ENCODE measurements around the gene SERP2. TPM values are rescaled to one million over a fixed set of nuclear protein-coding genes. Genes with fewer than 3 reads are reported as not detected.

SERP2 gene
- total and polyA plus RNA-seq, 2 donors (not counting 3 experiments of a cell fraction or from before 2014, with no cell fraction given), result 0.30 TPM; not detected in 1

DNA sequence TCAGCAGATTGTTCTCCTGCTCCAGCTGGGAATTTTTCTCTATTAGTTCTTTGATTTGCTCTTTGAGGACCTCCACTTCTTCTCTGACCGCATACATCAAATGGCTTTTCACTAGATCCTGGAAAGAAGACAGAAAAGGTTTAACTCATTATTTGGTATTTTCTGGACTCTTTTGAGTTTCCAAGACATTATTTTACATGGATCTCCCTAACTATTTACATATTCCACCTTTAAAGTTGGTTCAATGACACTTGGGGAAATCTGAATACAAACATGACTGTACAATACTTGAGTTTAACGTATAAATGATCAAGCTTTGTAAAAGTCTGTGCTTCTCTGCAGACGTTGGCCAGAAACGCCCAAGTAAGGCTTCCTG lies 61.1 kb downstream of the SERP2 start:
- H3K9ac ChIP-seq (replicated peaks; ENCODE audit: extremely low read depth, insufficient read depth, low read length), result peak overlapping the region; percentile 59
- H3K4me1 ChIP-seq (ENCODE audit: control insufficient read depth, extremely low read depth, insufficient read depth, low read length), result peaks cover 16% of the 10 kb centered on the region
- FAIRE-seq (no peak), DNase-seq (ENCODE audit: low read depth, low spot score) (no peak)
- peak overlapping the region; percentile 33 for H3K27ac ChIP-seq (ENCODE audit: insufficient read depth, low read depth, low read length)
- H3K79me2 ChIP-seq (ENCODE audit: control insufficient read depth, insufficient read depth, low read length), result peaks cover 13% of the 10 kb centered on the region
- no TSS peak for BruUV-seq (replicated peaks)
- CTCF ChIA-PET, result interaction anchor here (0.9 to 7.2 kb wide), 15 partner anchors 8 to 529 kb away, joined by 3 to 121 read pairs (median 4); no protein-coding TSS in a partner anchor
- H3K4me3 ChIP-seq (replicated peaks in 1 of 3; ENCODE audit: insufficient read depth in 1 of 3, low read depth in 1 of 3, low read length in 3 of 3), result peak overlapping the region in 2 of 3 experiments; percentile 43 to 67
- POLR2A ChIA-PET, result interaction anchor here (0.7 to 3.0 kb wide), 6 partner anchors 14 to 305 kb away, joined by 3 to 35 read pairs (median 3); no protein-coding TSS in a partner anchor
- intact Hi-C loops (cut with micrococcal nuclease) (loop anchor here (1.0 kb wide), 4 partner anchors 70 to 292 kb away; no protein-coding TSS in a partner anchor), dilution Hi-C loops (cut with MboI; ENCODE audit: extremely low pct_ligation_motif_present, low sequenced_read_pairs) (no loop called here)
- no peaks in the 10 kb centered on the region for H3K27me3 ChIP-seq (ENCODE audit: control insufficient read depth in 2 of 2, insufficient read depth in 2 of 2, low read length in 2 of 2)
- peaks cover 2% of the 10 kb centered on the region for H4K20me1 ChIP-seq (replicated peaks; ENCODE audit: control insufficient read depth, extremely low read depth, insufficient read depth, low read length)
- no peaks in the 10 kb centered on the region for H3K9me1 ChIP-seq (replicated peaks; ENCODE audit: control insufficient read depth, extremely low read depth, insufficient read depth, low read length)
- TF ChIP-seq, protein P1, sequence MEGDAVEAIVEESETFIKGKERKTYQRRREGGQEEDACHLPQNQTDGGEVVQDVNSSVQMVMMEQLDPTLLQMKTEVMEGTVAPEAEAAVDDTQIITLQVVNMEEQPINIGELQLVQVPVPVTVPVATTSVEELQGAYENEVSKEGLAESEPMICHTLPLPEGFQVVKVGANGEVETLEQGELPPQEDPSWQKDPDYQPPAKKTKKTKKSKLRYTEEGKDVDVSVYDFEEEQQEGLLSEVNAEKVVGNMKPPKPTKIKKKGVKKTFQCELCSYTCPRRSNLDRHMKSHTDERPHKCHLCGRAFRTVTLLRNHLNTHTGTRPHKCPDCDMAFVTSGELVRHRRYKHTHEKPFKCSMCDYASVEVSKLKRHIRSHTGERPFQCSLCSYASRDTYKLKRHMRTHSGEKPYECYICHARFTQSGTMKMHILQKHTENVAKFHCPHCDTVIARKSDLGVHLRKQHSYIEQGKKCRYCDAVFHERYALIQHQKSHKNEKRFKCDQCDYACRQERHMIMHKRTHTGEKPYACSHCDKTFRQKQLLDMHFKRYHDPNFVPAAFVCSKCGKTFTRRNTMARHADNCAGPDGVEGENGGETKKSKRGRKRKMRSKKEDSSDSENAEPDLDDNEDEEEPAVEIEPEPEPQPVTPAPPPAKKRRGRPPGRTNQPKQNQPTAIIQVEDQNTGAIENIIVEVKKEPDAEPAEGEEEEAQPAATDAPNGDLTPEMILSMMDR (IDR thresholded peaks at IDR 0.05; ENCODE audit: extremely low read depth in 1 of 2, insufficient read depth in 1 of 2, low read depth in 1 of 2, low read length in 2 of 2), result no peak
- peaks cover 9 to 15% of the 10 kb centered on the region in 2 experiments for H3K36me3 ChIP-seq (ENCODE audit: control insufficient read depth in 2 of 2, extremely low read depth in 1 of 2, insufficient read depth in 2 of 2, low read length in 2 of 2)
- H2AFZ ChIP-seq (ENCODE audit: low read depth, low read length), result no peak overlapping the region
- peak overlapping the region; percentile 73 for H3K4me2 ChIP-seq (ENCODE audit: insufficient read depth, low read length)
- no peaks in the 10 kb centered on the region for H3K9me3 ChIP-seq (replicated peaks; ENCODE audit: control insufficient read depth, insufficient read depth, low read length)

DNA sequence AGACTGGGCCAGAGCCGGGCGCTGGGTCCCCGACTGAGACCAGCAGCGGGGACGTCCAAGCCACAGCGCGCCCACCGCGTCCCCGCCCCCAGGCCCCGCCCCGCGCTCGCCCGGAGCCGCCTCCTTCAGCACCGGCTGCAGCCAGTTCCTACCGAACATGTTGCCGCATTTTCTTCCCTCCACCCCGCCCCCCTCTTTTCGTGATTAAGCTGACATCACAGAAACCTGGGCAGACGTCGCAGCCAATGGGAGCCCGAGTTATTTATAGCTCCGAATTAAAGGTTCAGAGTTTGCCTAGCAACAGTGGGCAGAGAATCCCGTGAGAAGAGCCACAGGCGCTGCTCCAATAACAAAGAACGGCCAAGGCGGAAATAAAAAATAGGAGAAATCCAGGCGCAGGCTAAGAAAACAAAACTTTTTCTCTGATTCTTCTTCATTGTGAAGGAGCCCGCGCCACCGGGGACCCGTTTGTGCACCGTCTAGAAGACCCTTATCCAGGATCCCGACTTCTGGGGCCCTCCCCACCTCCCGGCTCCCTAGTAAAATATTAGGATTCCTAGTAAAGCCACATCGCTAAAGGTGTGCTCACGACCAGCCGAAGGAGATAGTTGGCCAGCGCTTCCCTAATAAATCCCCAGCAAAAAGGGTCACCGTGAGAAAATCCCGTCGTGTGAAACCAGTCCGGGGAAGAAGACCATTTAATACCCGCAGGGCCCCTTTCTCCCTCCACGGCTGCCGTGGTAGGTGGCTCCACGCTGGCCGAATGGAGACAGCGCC lies 61.7 kb downstream of the SERP2 start:
- ChIA-PET POLR2A (interaction anchor here (0.7 to 3.0 kb wide), 10 partner anchors 15 to 306 kb away, joined by 3 to 35 read pairs (median 4); no protein-coding TSS in a partner anchor), CTCF (interaction anchor here (0.6 to 7.2 kb wide), 19 partner anchors 9 to 530 kb away, joined by 3 to 121 read pairs (median 4); no protein-coding TSS in a partner anchor)
- TSS peak; percentile 91 for BruUV-seq (replicated peaks)
- Histone ChIP-seq H3K4me1 (ENCODE audit: control insufficient read depth, extremely low read depth, insufficient read depth, low read length) (peaks cover 16% of the 10 kb centered on the region), H2AFZ (ENCODE audit: low read depth, low read length) (no peak overlapping the region), H3K4me3 (replicated peaks in 1 of 3; ENCODE audit: insufficient read depth in 1 of 3, low read depth in 1 of 3, low read length in 3 of 3) (peak overlapping the region; percentile 86 to 99 (median 99)), H3K36me3 (ENCODE audit: control insufficient read depth in 2 of 2, extremely low read depth in 1 of 2, insufficient read depth in 2 of 2, low read length in 2 of 2) (peaks cover 9 to 15% of the 10 kb centered on the region in 2 experiments), H3K9ac (replicated peaks; ENCODE audit: extremely low read depth, insufficient read depth, low read length) (peak overlapping the region; percentile 99), H3K79me2 (ENCODE audit: control insufficient read depth, insufficient read depth, low read length) (peaks cover 13% of the 10 kb centered on the region), H3K27ac (ENCODE audit: insufficient read depth, low read depth, low read length) (peak overlapping the region; percentile 95), H3K27me3 (ENCODE audit: control insufficient read depth in 2 of 2, insufficient read depth in 2 of 2, low read length in 2 of 2) (no peaks in the 10 kb centered on the region), H3K9me1 (replicated peaks; ENCODE audit: control insufficient read depth, extremely low read depth, insufficient read depth, low read length) (no peaks in the 10 kb centered on the region), H3K4me2 (ENCODE audit: insufficient read depth, low read length) (peak overlapping the region; percentile 100), H3K9me3 (replicated peaks; ENCODE audit: control insufficient read depth, insufficient read depth, low read length) (no peaks in the 10 kb centered on the region), H4K20me1 (replicated peaks; ENCODE audit: control insufficient read depth, extremely low read depth, insufficient read depth, low read length) (peaks cover 2% of the 10 kb centered on the region)
- FAIRE-seq, result peak; percentile 98
- dilution Hi-C loops (cut with MboI; ENCODE audit: extremely low pct_ligation_motif_present, low sequenced_read_pairs), result no loop called here
- DNase-seq (ENCODE audit: low read depth, low spot score), result peak; percentile 99
- intact Hi-C loops (cut with micrococcal nuclease), result loop anchor here (1.0 kb wide), 4 partner anchors 71 to 293 kb away; no protein-coding TSS in a partner anchor
- TF ChIP-seq MYC (IDR thresholded peaks at IDR 0.05; ENCODE audit: low read depth, low read length) (no peak), EZH2 (IDR thresholded peaks at IDR 0.05; ENCODE audit: borderline replicate concordance, low read depth, low read length, severe bottlenecking) (no peak), JUN (IDR thresholded peaks at IDR 0.05; ENCODE audit: borderline replicate concordance, insufficient read depth, insufficient read length, low read depth) (no peak), GATA2 (IDR thresholded peaks at IDR 0.05; ENCODE audit: insufficient read depth, insufficient read length, low read depth, low read length) (no peak), FOS (IDR thresholded peaks at IDR 0.05; ENCODE audit: borderline replicate concordance, insufficient read depth, low read length) (no peak), POLR2AphosphoS5 (IDR thresholded peaks at IDR 0.05; ENCODE audit: insufficient read depth, low read depth, low read length) (no peak)
- TF ChIP-seq, protein P1 (IDR thresholded peaks at IDR 0.05; ENCODE audit: extremely low read depth in 1 of 2, insufficient read depth in 1 of 2, low read depth in 1 of 2, low read length in 2 of 2), result no peak

Measured in endothelial cell of umbilical vein (primary cell).